HEK293 (cell line): ENCODE measurements around the gene HOXA3.

Source experiments
- CTCF ChIP-seq: fragments of 450-650 bp; formaldehyde crosslinking; IDR thresholded peaks from 2 replicates; pipeline ENCODE4 v1.5.1; 2016; ENCODE audit warnings: missing biosample characterization, missing genetic modification characterization
- REPIN1 ChIP-seq: fragments of 450-650 bp; formaldehyde crosslinking; IDR thresholded peaks from 2 replicates; pipeline ENCODE4 v1.5.1; 2017; ENCODE audit warnings: missing biosample characterization, missing genetic modification characterization, low read depth
- ZNF133 ChIP-seq: fragments of 450-650 bp; formaldehyde crosslinking; IDR thresholded peaks from 2 replicates; pipeline ENCODE4 v1.5.1; 2016; ENCODE audit warnings: missing biosample characterization, missing genetic modification characterization
- ZNF530 ChIP-seq: fragments of 450-650 bp; formaldehyde crosslinking; IDR thresholded peaks from 2 replicates; pipeline ENCODE4 v1.5.1; 2016; ENCODE audit warnings: low read depth, missing biosample characterization, missing genetic modification characterization

GRCh38 chr7:27124096-27124901 is 28.1 kb downstream of the HOXA3 start:
- TF ChIP-seq REPIN1 (tag by site-specific recombination) (no peak), ZNF133 (tag by site-specific recombination) (no peak), CTCF (tag by site-specific recombination) (no peak), ZNF530 (tag by site-specific recombination) (no peak)
